GM12878 (cell line): ENCODE measurements around the gene HMOX1. TPM values are rescaled to one million over a fixed set of nuclear protein-coding genes. Genes with fewer than 3 reads are reported as not detected.

ENCODE experiments used
- ATAC-seq: fragments of 200-7000 bp; cut with Tn5 transposase; 3 replicates; pipeline ENCODE4 v1.9.1; 2020; ENCODE audit warnings: mild to moderate bottlenecking, moderate library complexity
- BruUV-seq: library from RNA; stranded (reverse); fragments of 400-500 nt; replicated peaks from 2 replicates; lab custom pipeline; 2021; lab: Mats Ljungman, UMichigan
- CTCF ChIA-PET: fragments of 300-600 bp; sonication (Branson Sonifier 250); formaldehyde crosslinking; extraction: SDS; loops from one replicate; lab custom pipeline; 2021; ENCODE audit warnings: inconsistent platforms; lab: Yijun Ruan, JAX
- POLR2A ChIA-PET: fragments of 350-600 bp; formaldehyde crosslinking; extraction: SDS; loops from one replicate; lab custom pipeline; 2021; ENCODE audit warnings: inconsistent platforms; lab: Charles Lee
- RAD21 ChIA-PET: fragments of 300-600 bp; sonication (Branson Sonifier 250); formaldehyde crosslinking; loops from one replicate; lab custom pipeline; 2023; ENCODE audit warnings: antibody characterized with exemption; ENCODE audit not compliant: unreplicated experiment; lab: Charles Lee
- SMC1A ChIA-PET: fragments of 300-600 bp; sonication (Branson Sonifier 250); formaldehyde crosslinking; loops from one replicate; lab custom pipeline; 2023; ENCODE audit not compliant: unreplicated experiment, uncharacterized antibody; lab: Charles Lee
- DNase-seq: peaks from one replicate; pipeline ENCODE4 v3.0.0-alpha.2; 2011; ENCODE audit warnings: low read depth, low spot score
- FAIRE-seq: peaks from 3 replicates; lab custom pipeline; 2011; peaks lifted over from hg19 to GRCh38; lab: Jason Lieb, UNC
- H2AFZ ChIP-seq: 2 replicates; pipeline ENCODE4 v1.6.0; 2011; ENCODE audit warnings: low read depth, low read length, control low read depth; ENCODE audit not compliant: control insufficient read depth
- H3K27ac ChIP-seq: 2 replicates; pipeline ENCODE4 v1.5.1; 2011; ENCODE audit warnings: control low read depth; ENCODE audit not compliant: control insufficient read depth, insufficient read depth
- H3K27me3 ChIP-seq, 2 experiments: replicated peaks in 1 of 2; 2 replicates each; pipeline versions ENCODE4 v1.6.0 to v1.6.1; 2011; ENCODE audit warnings: low read length in 1 of 2; ENCODE audit not compliant: control insufficient read depth in 2 of 2, insufficient read depth in 2 of 2
- H3K36me3 ChIP-seq, 2 experiments: 2 replicates each; pipeline ENCODE4 v1.5.1; 2011; ENCODE audit warnings: low read length in 1 of 2; ENCODE audit not compliant: control insufficient read depth in 2 of 2, insufficient read depth in 2 of 2
- H3K4me1 ChIP-seq: 2 replicates; pipeline ENCODE4 v1.6.1; 2011; ENCODE audit warnings: mild to moderate bottlenecking, low read length, moderate library complexity, mixed read lengths; ENCODE audit not compliant: control insufficient read depth, insufficient read depth
- H3K4me2 ChIP-seq: 2 replicates; pipeline ENCODE4 v1.6.0; 2011; ENCODE audit warnings: control low read depth; ENCODE audit not compliant: control insufficient read depth, insufficient read depth
- H3K4me3 ChIP-seq: fragments of 200-600 bp; sonication (generic); 2 replicates; pipeline ENCODE4 v1.5.1; 2016
- H3K79me2 ChIP-seq: 2 replicates; pipeline ENCODE4 v1.6.0; 2011; ENCODE audit warnings: low read length; ENCODE audit not compliant: control insufficient read depth, insufficient read depth
- H3K9ac ChIP-seq: 2 replicates; pipeline ENCODE4 v1.8.0; 2011; ENCODE audit warnings: low read length, control low read depth, mixed read lengths; ENCODE audit not compliant: control insufficient read depth, insufficient read depth
- H3K9me3 ChIP-seq: replicated peaks from 3 replicates; pipeline ENCODE4 v1.5.1; 2011; ENCODE audit warnings: mild to moderate bottlenecking, low read length; ENCODE audit not compliant: control insufficient read depth, insufficient read depth
- H4K20me1 ChIP-seq: 2 replicates; pipeline ENCODE4 v1.6.0; 2011; ENCODE audit not compliant: control insufficient read depth, insufficient read depth
- BMI1 ChIP-seq: fragments of 450-650 bp; IDR thresholded peaks from 2 replicates; pipeline ENCODE4 v1.6.1; 2016; ENCODE audit warnings: mild to moderate bottlenecking, moderate library complexity, borderline replicate concordance
- CREB1 ChIP-seq: IDR thresholded peaks from 2 replicates; pipeline ENCODE4 v1.6.1; 2012; ENCODE audit warnings: low read depth, mild to moderate bottlenecking, inconsistent platforms
- PRDM15 ChIP-seq: fragments of 450-650 bp; formaldehyde crosslinking; IDR thresholded peaks from 2 replicates; pipeline ENCODE4 v1.4.0; 2020; ENCODE audit warnings: mild to moderate bottlenecking, moderate library complexity
- RAD51 ChIP-seq: fragments of 450-650 bp; IDR thresholded peaks from 2 replicates; pipeline ENCODE4 v1.6.1; 2016; ENCODE audit warnings: moderate library complexity, mild to moderate bottlenecking, inconsistent platforms
- whole genome bisulfite sequencing: methylation state at CpG from one replicate; pipeline ENCODE4 v1.1.6; 2016; ENCODE audit warnings: low lambda C conversion rate; ENCODE audit not compliant: insufficient replicate concordance, insufficient coverage; ENCODE audit errors: missing lambda C conversion rate; 5-methylcytosine and 5-hydroxymethylcytosine counted together
- in situ Hi-C: fragments of 300-500 bp; cut with MboI; formaldehyde crosslinking; loops from 9 replicates; pipeline ENCODE4 v1.14.3; 2018; ENCODE audit warnings: mixed read lengths
- intact Hi-C: fragments of 100-400 bp; cut with micrococcal nuclease; formaldehyde crosslinking; loops from one replicate; pipeline ENCODE4 v1.14.2; 2022; ENCODE audit not compliant: unreplicated experiment
- polyA plus RNA-seq, 11 experiments: library from polyadenylated mRNA; depleted of rRNA in 4 of 11; unstranded in 6 of 11; stranded (reverse) in 5 of 11; fragments of >200 nt; fragmentation: Nextera tagmentation in 4 of 11; fragmentation: Illumina TruSeq in 1 of 11; extraction: Ambion mirVana in 4 of 11; extraction: Trizol in 1 of 11; gene quantifications; 1 replicate in 1 of 11; 2 replicates in 10 of 11; pipeline versions ENCODE4 v1.2.1 to v1.2.3, GENCODE V29; 2011 to 2016; ENCODE audit warnings: inconsistent platforms in 2 of 11, missing spikeins in 2 of 11, low read depth in 1 of 11
- total RNA-seq, 4 experiments: library from RNA; depleted of rRNA in 3 of 4; stranded (reverse); fragments of >200 nt in 3 of 4; fragmentation: Illumina TruSeq in 1 of 4; extraction: Trizol in 1 of 4; gene quantifications; 2 replicates each; pipeline versions ENCODE4 v1.2.1 to v1.2.3, GENCODE V29; 2013 to 2021

Gene HMOX1
- total and polyA plus RNA-seq, 10 of the 15 experiments (the other 5 are each of a cell fraction or from before 2014, with no cell fraction given), result 1.5 to 36.7 (median 18.8) TPM

- Histone ChIP-seq H3K9me3 (no peaks in the 10 kb centered on the region), H3K4me2 (no peak overlapping the region), H3K9ac (no peak overlapping the region), H3K4me3 (no peak overlapping the region), H3K79me2 (peaks cover 5% of the 10 kb centered on the region), H3K4me1 (peaks cover 27% of the 10 kb centered on the region), H4K20me1 (no peaks in the 10 kb centered on the region), H3K27ac (no peak overlapping the region), H2AFZ (no peak overlapping the region), H3K36me3 (peaks cover 43 to 55% of the 10 kb centered on the region in 2 experiments), H3K27me3 (no peaks in the 10 kb centered on the region)
- ChIA-PET CTCF (interaction anchor here (2.4 to 6.1 kb wide), 2 partner anchors 62 to 63 kb away, joined by 10 to 78 read pairs; no protein-coding TSS in a partner anchor), RAD21 (interaction anchor here (0.5 to 6.3 kb wide), 2 partner anchors 61 to 431 kb away, joined by 3 to 112 read pairs; no protein-coding TSS in a partner anchor), POLR2A (interaction anchor here (4.4 kb wide), 1 partner anchor 12 kb away, joined by 22 read pairs; no protein-coding TSS in a partner anchor), SMC1A (no interaction called here)
- intact Hi-C loops (loop anchor here (5.0 kb wide), 1 partner anchor 169 kb away; no protein-coding TSS in a partner anchor), in situ Hi-C loops (loop anchor here (25.0 kb wide), 1 partner anchor 1099 kb away; the partner anchor contains the start of gene FOXRED2)
- TF ChIP-seq RAD51 (no peak), CREB1 (no peak), BMI1 (no peak), PRDM15 (CRISPR knock-in tag) (no peak)
- 100% methylated on average over 4 of the region's 4 CpGs for WGBS
- no TSS peak for BruUV-seq
- FAIRE-seq, result no peak
- no peak for DNase-seq
- no peak for ATAC-seq
Measured at GRCh38 chr22:35413624-35414023, 32.7 kb downstream of the HMOX1 start.
